ENCODE results near the gene OR10AD1. TPM values are rescaled to one million over a fixed set of nuclear protein-coding genes. Genes with fewer than 3 reads are reported as not detected.

OR10AD1 gene
- polyA plus RNA-seq, 1 donor: 0.24 TPM

- DNase-seq (ENCODE audit: low read depth): no peak
These were observed 12.0 kb downstream of the OR10AD1 start for GRCh38 chr12:48191096-48191495.

- DNase-seq (ENCODE audit: low read depth): no peak
These were observed 13.6 kb downstream of the OR10AD1 start for GRCh38 chr12:48189331-48190125.

- DNase-seq (ENCODE audit: low read depth): no peak
These were observed 15.0 kb downstream of the OR10AD1 start for GRCh38 chr12:48187916-48188695.

- no peak for DNase-seq (ENCODE audit: low read depth)
These were observed 17.7 kb downstream of the OR10AD1 start for GRCh38 chr12:48185181-48185919.

GRCh38 chr12:48184549-48184922 lies 18.6 kb downstream of the OR10AD1 start:
- DNase-seq (ENCODE audit: low read depth): no peak

GRCh38 chr12:48183876-48184548 lies 19.1 kb downstream of the OR10AD1 start:
- no peak for DNase-seq (ENCODE audit: low read depth)

GRCh38 chr12:48183091-48183875 lies 19.8 kb downstream of the OR10AD1 start, which contains the start of gene CCDC184:
CCDC184 (plus strand) TSS chr12:48183644; CDS start chr12:48184123, 479 bp downstream.
- no peak for DNase-seq (ENCODE audit: low read depth)

GRCh38 chr12:48182631-48183030 lies 20.5 kb downstream of the OR10AD1 start:
- no peak for DNase-seq (ENCODE audit: low read depth)

GRCh38 chr12:48180857-48181495 lies 22.1 kb downstream of the OR10AD1 start:
- DNase-seq (ENCODE audit: low read depth): no peak

- no peak for DNase-seq (ENCODE audit: low read depth)
These were observed 22.7 kb downstream of the OR10AD1 start for GRCh38 chr12:48180424-48180823.

GRCh38 chr12:48179466-48179865 lies 23.6 kb downstream of the OR10AD1 start:
- no peak for DNase-seq (ENCODE audit: low read depth)

GRCh38 chr12:48177982-48178381 lies 25.1 kb downstream of the OR10AD1 start:
- DNase-seq (ENCODE audit: low read depth): no peak

GRCh38 chr12:48176417-48176751 lies 26.7 kb downstream of the OR10AD1 start:
- DNase-seq (ENCODE audit: low read depth): no peak

GRCh38 chr12:48175613-48176416 lies 27.3 kb downstream of the OR10AD1 start:
- no peak for DNase-seq (ENCODE audit: low read depth)

- DNase-seq (ENCODE audit: low read depth): no peak
These were observed 34.1 kb downstream of the OR10AD1 start for GRCh38 chr12:48169011-48169410.

GRCh38 chr12:48165089-48165981 lies 37.8 kb downstream of the OR10AD1 start:
- DNase-seq (ENCODE audit: low read depth): peak; percentile 44

- no peak for DNase-seq (ENCODE audit: low read depth)
These were observed 38.6 kb downstream of the OR10AD1 start for GRCh38 chr12:48164451-48164850.

GRCh38 chr12:48163150-48163747 lies 39.8 kb downstream of the OR10AD1 start:
- DNase-seq (ENCODE audit: low read depth): no peak
